NCI-H526 (cell line): ENCODE data around the gene IL16.
A peak's percentile ranks its signal among the peaks of the same experiment; 100 is the strongest.

Experiments
- DNase-seq, 2 experiments: peaks; one replicate each; lab custom pipeline; 2025; lab: John Stamatoyannopoulos, UW

The IL16 gene

DNA sequence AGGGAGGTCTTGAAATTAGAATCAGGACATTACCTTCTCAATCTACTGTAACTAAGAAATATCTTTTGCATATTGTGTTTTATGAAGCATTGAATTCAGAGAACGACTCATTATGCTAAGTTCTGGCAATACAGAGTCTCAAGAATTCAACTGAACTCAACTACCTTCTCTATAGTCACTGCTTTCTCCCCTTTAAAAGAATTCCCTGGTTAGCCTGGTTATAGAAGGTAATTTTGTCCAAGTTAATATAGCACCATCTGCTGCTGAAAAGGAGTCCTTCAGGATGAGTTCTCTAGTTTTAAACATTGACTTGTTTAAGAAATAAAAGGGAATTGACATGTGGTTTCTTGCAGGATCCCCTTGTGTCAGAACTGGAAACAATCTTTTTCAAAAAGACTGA, 60.2 kb downstream of the IL16 start:
- peak; percentile 36 to 56 for DNase-seq

- DNase-seq, result no peak
Observed at GRCh38 chr15:81257435-81257834, 60.8 kb downstream of the IL16 start.

- no peak for DNase-seq
Observed at GRCh38 chr15:81258455-81258854, 61.8 kb downstream of the IL16 start.

GRCh38 chr15:81259760-81260298, 63.1 kb downstream of the IL16 start:
- DNase-seq, result no peak

DNA sequence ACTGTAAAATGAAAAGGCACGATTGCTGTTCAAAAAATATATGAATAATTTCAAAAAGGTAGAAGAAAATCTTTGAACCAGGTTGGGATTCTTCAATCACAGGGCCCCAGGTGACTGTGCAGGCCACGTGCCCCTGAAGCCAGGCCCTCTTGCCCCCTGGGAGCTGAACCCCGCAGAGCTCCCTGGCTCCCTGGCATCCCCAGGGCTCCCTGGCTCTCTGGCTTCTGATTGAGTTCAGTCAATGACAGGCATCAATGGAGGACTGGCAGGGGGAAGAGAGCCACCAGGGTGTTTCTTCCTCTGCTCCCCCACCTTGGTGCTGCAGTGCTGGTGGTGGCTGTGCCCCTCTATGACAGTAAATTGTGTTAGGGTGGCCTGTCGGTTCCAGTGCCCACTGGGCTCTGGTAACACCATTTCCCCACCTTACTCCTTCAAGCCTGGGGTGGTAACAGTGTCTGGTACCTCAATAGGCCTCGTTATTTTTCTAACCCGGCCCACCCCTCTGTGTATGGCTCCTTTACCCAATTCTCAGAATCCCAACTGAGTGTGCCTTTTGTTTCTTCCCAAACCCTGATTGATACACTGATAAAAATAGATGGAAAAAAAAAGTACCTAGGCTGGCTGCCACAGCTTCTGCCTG, 64.6 kb downstream of the IL16 start:
- DNase-seq, result no peak

GRCh38 chr15:81263477-81263876, 66.8 kb downstream of the IL16 start:
- DNase-seq, result no peak

GRCh38 chr15:81264072-81264857, 67.6 kb downstream of the IL16 start:
- no peak for DNase-seq

DNA sequence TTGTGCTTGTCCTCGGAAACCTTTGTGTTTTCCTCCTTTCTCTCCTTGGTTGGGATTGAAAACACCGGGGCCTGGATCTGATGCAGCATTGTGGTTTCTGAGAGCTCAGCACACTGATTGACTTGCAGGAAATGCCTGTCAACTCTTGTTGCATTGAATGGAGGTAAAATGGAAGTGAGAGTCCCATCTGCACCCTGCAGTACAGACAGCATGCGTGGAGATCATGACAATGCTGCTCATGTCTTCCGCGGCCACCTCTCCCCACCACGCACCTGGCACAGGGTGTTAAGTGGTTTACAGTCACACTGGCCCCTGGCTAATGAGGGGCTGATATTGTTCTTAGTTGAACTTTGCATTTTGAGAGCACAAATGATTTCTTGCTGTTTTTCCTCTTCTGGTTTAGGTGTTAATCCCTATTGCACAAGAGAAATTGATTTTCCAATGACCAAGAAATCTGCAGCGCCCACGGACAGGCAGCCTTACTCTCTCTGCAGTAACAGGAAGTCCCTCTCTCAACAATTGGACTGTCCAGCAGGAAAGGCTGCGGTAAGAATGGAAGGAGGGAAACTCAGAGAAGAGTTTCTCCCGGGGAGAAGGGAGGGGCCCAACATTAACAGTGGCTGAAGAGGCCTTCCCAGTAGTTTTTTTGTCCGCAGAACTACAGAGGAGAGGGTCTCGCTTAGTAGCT, 68.7 kb downstream of the IL16 start:
- peak in 1 of 2 experiments; percentile 14 for DNase-seq

DNA sequence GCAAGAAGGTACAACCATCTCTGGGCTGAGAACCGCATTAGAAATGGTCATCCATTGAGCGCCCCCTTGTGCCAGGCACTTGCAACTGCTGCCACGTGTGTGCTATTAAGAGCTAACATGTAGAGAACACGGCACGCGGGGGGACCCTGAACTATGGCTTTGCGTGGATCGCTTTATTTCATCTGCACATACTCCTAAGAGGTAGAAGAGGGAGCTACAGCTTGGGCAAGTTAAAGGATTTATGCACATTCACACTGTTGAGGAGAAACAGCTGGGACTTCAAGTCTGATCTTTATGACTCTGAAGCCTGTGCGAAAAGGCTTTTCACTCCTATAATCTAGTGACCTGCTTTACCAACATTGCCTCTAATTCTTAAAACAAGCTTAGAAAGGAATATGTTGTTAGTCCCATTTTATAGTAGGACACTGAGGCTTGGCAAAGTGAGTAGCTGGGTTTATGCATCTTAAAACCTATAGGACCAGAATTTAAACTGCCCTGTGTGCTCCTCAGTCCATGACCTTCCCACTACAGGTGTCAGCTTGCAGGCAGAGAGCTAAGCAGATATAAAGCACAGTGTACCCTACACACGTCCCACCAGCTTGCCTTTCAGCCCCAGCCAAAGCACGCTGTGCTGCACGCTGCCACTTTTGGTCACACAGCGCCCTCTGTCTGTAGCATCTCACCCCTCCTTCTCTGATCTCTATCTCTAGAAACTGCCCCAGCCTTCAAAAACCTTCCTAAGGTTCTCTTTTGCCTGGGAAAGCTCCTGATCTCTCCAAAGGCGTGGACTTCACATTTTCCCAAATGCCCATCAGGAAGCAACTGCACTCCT, 69.5 kb downstream of the IL16 start:
- DNase-seq, result peak; percentile 80 to 92

- DNase-seq, result no peak
Observed at GRCh38 chr15:81268340-81268739, 71.7 kb downstream of the IL16 start.

DNA sequence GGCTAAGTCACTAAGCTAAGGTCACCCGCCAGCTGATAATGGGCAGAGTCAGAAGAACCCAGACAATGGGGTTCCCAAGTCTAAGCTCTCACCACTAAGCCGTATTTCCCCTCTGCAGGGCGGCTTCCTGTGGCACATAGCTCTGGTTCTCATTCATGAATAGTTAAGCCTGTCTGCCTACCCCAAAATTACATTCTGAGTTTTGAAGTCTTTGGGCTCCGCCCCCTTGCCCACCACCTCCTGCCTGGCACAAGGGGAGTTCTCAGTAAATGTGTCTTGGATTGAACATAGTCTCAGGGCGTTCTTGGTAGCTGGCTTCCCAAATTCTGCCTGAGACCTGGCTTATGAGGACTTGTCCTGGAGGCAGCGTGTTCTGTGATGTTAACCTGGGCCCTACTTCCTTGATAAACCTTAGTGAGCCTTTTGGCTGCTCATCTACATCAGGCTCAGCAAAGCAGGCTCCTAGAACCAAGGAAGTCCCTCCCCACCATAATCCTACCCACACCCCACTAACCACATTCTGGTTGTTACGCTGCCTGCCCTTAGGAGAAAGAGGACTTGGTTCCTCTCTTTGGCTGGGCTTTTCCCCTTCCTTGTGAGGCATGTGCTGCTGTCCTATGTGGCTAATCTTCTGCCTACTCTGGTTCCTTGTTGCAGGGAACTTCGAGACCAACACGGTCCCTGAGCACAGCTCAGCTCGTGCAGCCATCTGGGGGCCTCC, 72.4 kb downstream of the IL16 start:
- DNase-seq, result no peak

- DNase-seq, result no peak
Observed at GRCh38 chr15:81270188-81270587, 73.5 kb downstream of the IL16 start.

DNA sequence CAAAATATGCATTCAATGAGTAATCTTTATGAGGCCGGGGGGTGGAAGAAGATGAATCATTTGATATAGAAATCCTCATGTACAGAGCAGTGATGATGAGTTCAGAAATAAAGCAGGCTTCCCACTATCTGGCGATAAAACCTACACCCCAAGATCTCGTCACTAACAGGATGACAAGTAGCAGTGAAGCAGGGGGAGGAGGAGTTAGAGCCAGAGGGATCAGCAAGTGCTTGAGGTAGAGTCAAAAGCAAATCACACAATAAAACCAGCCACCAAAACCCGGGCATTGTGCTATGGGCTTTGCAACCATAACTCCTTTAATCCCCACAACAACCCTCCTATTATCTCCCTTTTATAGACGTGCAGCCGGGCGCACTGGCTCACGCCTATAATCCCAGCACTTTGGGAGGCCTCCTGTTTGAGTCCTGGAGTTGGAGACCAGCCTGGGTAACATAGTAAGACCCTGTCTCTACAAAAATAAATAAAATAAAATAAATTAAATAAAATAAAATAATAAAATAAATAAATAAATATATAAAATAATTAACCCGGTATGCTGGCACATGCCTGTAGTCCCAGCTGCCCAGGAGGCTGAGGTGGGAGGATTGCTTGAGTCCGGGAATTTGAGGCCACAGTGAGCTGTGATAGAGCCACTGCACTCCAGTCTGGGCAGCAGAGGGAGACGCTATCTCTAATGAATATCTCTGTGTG, 74.3 kb downstream of the IL16 start:
- no peak for DNase-seq

GRCh38 chr15:81271761-81272644, 75.3 kb downstream of the IL16 start:
- no peak for DNase-seq

- no peak for DNase-seq
Observed at GRCh38 chr15:81273200-81273599, 76.5 kb downstream of the IL16 start.

DNA sequence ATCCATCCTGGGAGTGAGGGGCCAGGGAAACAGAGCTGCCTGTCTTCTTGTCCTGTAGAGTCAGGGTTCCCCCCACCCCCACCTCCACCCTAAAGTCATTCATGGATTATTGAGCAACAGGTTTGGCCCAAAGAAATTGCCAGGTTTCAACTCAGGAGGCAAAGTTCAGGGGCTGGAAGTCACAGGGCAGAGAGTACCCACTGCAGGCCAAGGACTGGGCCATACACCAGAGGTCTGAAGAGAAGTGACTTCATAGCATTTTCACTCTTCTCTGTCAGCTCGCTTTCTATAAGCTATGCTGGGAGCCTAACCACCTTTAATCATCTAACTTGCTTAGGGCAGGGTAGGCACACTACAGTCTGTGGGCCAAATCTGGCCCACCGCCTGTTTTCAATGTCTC, 77.2 kb downstream of the IL16 start:
- no peak for DNase-seq

- DNase-seq, result no peak
Observed at GRCh38 chr15:81274255-81274654, 77.6 kb downstream of the IL16 start.

GRCh38 chr15:81274931-81275707, 78.4 kb downstream of the IL16 start:
- peak; percentile 54 to 78 for DNase-seq
